ENCODE results near the gene CCNG2.
"Not testable (repeated sequence)": the region's sequence is repeated elsewhere in the genome, so short reads cannot be mapped to it uniquely, and the experiment has no call there.

CCNG2 gene, protein sequence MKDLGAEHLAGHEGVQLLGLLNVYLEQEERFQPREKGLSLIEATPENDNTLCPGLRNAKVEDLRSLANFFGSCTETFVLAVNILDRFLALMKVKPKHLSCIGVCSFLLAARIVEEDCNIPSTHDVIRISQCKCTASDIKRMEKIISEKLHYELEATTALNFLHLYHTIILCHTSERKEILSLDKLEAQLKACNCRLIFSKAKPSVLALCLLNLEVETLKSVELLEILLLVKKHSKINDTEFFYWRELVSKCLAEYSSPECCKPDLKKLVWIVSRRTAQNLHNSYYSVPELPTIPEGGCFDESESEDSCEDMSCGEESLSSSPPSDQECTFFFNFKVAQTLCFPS

GRCh38 chr4:77156912-77157858, at the start of gene CCNG2:
CCNG2 (plus strand) TSS chr4:77157207; CDS start chr4:77158533, 1,326 bp downstream.
- peak; percentile 60 for DNase-seq (ENCODE audit: low spot score)

DNA sequence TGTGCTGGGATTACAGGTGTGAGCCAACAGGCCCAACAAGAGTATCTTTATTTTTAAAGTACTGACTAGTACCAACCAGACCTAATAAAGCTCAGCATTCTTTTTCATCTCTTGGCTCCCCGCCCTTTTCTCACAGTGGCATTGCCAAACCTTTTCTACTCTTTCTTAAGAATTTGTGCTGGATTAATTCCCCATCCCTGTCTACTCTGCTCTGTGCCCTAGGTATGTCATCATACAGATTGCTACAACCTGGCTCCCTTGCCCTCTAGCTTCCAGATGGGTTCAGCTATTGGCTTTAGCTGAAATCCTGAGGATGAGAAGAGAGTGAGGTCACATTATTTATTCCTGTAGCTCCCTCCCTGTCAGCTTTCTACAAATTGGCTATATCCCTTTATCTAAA, 46.3 kb upstream of the CCNG2 start:
- no peak for DNase-seq (ENCODE audit: low spot score)

- no peak for DNase-seq (ENCODE audit: low spot score)
Observed at GRCh38 chr4:77113069-77113468, 43.9 kb upstream of the CCNG2 start.

- no peak for DNase-seq (ENCODE audit: low spot score)
Observed at GRCh38 chr4:77117721-77118120, 39.3 kb upstream of the CCNG2 start.

DNA sequence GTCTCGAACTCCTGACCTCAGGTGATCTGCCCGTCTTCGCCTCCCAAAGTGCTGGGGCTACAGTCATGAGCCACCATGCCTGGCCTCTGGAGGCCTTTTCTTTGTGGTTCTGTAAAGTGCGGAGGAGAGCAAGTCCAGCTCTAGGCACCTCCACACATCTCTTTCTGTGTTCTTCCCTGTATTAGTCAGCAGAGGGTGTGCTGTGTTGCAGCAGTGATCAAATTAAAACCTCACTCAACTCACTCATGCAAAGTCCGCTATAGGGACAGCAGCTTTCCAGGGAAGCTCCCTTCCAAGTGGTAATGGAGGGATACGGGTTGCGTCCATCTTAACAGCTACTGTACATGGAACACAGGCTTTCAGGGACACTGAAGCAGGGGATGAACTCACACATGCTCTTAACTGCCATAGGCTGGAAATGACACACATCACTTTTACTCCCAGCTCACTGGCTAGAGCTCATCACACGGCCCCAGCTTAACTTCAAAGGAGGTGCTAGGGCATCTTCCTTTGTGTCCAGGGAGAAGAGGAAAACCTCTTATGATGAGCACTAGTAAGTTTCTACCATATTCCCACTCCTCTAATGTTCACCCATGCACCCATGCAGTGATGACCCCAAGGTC, 36.0 kb upstream of the CCNG2 start:
- no peak for DNase-seq (ENCODE audit: low spot score)

DNA sequence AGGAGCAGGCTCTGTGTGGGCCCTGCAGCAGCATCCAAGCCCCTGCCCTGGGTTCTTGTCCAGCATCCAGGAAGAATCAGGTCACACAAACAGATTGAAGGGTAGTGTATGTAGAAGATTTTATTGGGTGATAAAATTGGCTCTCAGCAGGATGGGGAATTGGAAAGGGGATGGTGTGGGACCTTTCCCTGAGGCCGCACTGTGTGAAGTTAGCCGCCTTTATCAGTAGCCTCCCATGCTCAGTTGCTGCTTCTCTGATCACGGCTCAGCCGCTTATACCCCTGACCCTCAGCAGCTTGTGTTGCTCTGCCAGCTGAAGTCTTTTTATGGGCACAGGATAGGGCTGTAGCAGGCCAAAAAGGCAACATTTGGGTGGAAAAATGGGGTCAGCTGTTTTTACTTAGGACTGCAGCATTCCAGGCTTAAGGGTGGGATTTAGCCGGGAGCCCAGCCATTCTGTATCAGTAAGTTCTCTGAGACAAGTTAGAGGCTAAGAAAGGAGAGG, 35.2 kb upstream of the CCNG2 start:
- no peak for DNase-seq (ENCODE audit: low spot score)

GRCh38 chr4:77122656-77123055, 34.4 kb upstream of the CCNG2 start:
- DNase-seq (ENCODE audit: low spot score) = no peak

DNA sequence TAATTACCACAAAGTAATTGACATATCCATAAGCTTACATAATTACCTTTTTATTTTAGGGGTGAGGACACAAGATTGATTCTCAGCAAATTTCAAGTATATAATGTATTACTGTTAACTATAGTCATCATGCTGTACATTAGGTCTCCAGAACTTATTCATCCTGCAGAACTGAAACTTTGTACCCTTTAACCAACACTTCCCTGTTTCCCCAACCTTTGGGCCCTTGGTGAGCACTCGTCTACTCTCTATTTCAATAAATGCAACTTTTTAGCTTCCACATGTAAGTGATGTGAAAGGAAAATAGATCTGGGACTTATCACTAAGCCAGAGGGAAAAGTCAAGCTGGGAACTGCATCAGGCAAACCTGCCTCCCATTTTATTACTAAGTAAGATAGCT, 33.6 kb upstream of the CCNG2 start:
- no peak for DNase-seq (ENCODE audit: low spot score)

- no peak for DNase-seq (ENCODE audit: low spot score)
Observed at GRCh38 chr4:77124576-77124975, 32.4 kb upstream of the CCNG2 start.

GRCh38 chr4:77125961-77126360, 31.0 kb upstream of the CCNG2 start:
- no peak for DNase-seq (ENCODE audit: low spot score)

DNA sequence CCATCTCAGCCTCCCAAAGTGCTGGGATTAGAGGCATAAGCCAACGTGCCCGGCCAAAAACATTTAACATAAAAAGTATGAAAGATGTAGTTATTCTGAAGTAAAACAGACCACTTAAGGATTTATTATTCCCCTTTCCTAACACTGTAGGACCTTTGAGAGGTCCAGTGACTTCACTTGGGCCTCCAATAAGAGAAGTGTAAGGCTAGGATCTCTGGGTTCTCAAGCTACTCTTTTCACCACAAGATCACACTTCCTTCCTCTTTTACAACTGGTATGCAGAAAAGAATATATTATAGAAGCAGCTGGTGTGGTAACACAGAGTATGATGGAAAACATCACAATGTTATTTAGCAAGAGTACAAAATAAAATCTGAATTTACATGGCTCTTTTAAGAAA, 30.2 kb upstream of the CCNG2 start:
- DNase-seq (ENCODE audit: low spot score) = no peak

- no peak for DNase-seq (ENCODE audit: low spot score)
Observed at GRCh38 chr4:77127215-77127614, 29.8 kb upstream of the CCNG2 start.

DNA sequence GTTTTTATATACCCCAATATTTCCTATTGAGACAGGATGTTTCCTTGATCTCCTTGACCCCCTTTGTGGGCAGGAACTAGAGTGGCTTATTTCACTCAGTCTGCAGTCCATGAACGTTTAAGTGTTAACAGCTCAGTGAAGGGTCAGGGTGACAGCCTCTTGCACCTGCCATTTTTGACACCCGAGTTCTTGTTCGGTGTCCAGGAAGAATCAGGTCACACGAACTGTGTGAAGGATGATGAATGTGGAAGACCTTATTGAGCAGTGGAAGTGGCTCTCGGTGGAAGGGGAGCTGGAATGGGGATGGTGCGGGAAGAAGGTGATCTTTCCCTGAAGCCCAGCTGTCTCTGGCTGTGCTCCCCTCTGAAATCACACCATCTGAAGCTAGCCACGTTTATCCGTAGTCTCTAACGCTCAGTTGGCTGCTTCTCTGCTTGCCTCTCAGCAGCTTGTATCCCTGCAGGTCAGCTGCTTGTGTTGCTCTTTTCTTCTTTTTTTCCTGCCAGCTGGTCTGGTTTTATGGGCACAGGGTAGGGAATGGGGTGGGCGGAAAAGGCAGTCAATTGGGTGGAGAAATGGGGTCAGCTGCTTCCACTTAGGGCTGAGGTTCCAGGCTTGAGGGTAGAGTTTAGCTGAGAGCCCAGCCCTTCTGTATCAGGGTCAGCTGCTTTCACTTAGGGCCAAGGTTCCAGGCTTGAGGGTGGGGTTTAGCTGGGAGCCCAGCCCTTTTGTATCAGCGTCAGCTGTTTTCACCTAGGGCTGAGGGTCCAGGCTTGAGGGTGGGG, 29.0 kb upstream of the CCNG2 start:
- no peak for DNase-seq (ENCODE audit: low spot score)

DNA sequence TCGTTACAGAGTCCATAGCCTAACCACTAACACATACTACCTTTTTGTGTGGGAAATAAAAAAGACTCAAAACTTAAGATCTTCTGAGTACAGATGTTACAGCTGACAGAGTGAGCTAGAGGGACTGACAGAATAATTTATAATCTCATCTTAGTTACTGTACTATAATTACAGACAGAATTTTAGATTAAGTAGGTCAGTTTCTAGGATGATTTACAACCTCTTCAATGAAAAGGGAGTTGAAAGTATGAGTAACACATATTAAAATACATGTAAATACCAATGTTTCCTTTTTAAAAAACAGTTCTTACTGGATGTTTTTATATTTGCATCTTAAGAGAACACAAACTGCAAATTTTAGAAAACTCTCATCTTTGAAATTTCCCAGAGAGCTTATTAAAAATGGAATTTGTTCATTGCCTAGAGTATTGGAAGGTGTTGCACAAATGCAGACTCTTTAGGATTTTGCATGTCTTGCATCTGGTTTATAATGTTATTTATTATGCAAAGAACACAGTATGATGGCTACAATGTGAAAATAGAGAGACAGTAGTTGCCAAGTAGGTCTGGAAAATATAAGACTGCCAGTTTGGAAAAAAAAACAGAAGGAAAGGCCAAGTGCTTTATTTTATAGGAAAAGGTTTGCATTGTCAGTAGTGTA, 24.2 kb upstream of the CCNG2 start:
- DNase-seq (ENCODE audit: low spot score) = no peak

GRCh38 chr4:77137448-77137847, 19.6 kb upstream of the CCNG2 start:
- not testable (repeated sequence) for DNase-seq (ENCODE audit: low spot score)

- DNase-seq (ENCODE audit: low spot score) = no peak
Observed at GRCh38 chr4:77141964-77142645, 14.9 kb upstream of the CCNG2 start.

GRCh38 chr4:77142646-77143028, 14.4 kb upstream of the CCNG2 start:
- DNase-seq (ENCODE audit: low spot score) = no peak

DNA sequence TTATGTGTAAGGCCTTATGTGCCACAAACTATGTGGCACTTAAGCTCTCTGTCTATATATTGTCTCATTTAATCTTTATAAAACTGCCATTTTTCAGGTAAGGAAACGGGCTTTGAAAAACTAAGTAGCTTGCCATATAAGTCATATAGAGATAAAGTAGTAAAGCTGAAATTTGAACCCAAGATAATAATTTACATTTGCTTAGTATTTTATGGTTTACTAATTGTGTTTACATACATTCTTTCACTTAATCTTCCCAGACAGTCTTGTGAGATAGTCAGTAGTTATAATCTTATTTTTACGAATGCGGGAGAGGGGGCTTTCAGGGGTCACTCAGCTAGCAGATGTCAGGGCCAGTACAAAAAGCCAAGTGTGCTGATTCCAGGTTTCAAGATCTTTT, 13.9 kb upstream of the CCNG2 start:
- DNase-seq (ENCODE audit: low spot score) = no peak

DNA sequence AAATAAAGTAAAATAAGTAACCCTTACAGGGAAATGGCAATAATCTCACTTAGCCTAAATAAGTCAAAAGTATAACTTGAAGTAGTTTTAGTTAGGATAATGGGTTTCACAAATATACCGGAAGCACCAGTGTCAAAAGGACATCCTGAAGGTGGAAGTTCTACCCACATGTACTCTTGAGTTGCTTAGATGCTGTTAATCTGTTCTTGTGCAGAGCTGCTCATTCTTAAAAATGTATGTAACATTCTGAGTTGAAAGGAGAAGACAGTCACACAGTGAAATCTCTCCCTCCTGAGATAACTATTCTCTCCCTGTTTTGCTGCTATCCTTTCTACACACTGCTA, 11.2 kb upstream of the CCNG2 start:
- no peak for DNase-seq (ENCODE audit: low spot score)

DNA sequence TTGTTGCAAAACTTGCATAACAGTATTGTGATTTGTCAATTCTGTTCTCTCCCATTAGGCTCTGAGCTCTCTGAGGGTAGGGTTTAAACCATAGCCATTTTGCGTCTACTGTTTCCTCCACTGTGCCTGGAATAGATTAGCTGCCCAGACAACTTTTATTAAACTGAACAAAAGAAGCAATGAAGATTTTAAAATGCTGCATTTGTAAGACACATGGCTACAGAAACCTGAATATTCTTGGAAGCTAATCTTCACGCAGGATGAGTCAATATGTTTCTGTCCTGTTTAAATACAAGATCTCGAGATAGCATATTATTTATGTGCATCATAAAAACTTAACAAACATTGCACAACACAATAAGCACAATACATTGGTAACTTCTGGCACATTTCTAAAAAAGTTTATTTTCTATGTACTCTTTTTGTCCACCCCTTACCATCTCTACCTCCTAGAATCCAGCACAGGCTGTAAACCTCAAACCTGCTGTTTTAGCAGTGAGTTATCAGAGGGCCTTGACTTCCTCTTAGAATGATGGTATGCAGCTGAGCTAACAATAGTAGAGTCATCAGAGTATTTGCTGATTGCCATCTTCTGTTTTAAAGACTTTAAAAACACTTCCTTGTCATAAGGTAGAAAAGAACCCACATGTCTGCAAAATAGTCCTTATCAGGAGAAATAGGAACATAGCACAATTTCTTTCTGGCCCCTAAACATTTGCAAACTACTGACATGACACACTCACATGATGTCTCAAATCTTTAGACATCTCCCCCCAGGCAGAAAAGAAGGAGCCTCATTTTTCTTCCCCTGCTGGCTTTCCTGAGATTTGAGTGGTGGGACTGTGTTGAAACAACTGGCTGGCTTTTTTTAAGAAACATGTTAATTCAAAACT, 10.6 kb upstream of the CCNG2 start:
- no peak for DNase-seq (ENCODE audit: low spot score)
